GM18508 (cell line): Measurements from ENCODE around the gene CUBN.

Experiments
- ATAC-seq: cut with Tn5 transposase; IDR thresholded peaks from one replicate; pipeline ENCODE4 v1.9.1; 2021; ENCODE audit warnings: moderate number of reproducible peaks; ENCODE audit not compliant: insufficient read depth, unreplicated experiment

Gene CUBN

GRCh38 chr10:16999665-17000451 is 129.8 kb downstream of the CUBN start:
- no peak for ATAC-seq

GRCh38 chr10:16996530-16996964 is 133.1 kb downstream of the CUBN start:
- no peak for ATAC-seq

GRCh38 chr10:16995867-16996529 is 133.6 kb downstream of the CUBN start:
- ATAC-seq, result no peak

DNA sequence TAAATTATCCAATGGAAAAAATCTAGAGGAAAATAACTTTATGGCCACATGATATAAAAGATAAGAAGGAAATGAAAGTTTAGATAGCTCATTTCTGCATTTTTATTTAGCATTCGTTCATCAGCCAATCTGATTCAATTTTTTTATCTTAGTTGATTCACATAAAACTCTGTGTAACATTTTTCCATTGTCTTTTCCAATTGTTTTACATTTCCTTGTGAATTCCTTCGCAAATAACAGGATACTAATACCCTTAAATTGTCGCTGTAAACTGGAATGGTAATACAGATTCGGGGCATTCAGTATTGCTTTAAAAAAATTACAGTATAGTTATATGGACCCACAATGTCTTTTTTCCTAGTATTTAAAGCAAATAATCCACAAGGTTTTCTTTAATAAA is 136.4 kb downstream of the CUBN start:
- ATAC-seq, result no peak

GRCh38 chr10:16992611-16993119 is 136.9 kb downstream of the CUBN start:
- no peak for ATAC-seq

- no peak for ATAC-seq
Observed at GRCh38 chr10:16991011-16991410, 138.6 kb downstream of the CUBN start.

GRCh38 chr10:16989826-16990293 is 139.8 kb downstream of the CUBN start:
- no peak for ATAC-seq

DNA sequence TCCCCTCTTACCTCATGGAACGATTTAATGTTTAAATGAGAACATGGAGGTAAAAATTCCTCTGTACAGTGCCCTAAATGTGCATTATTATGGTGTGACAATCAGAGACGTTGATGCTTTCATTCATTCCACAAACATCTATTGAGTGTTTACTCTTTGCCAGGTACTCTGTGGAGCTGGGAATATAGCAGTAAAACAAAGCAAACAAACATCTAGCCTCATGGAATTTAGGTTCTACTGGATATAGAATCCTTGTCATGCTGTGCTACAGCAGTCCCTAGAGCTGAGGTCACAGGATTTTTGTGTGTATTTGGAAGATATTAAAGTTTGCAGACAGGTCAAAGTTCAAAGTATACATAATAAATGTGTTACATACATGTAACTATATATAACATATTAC is 140.7 kb downstream of the CUBN start:
- ATAC-seq, result no peak

- no peak for ATAC-seq
Observed at GRCh38 chr10:16987976-16988610, 141.5 kb downstream of the CUBN start.

- ATAC-seq, result no peak
Observed at GRCh38 chr10:16987206-16987621, 142.4 kb downstream of the CUBN start.

- no peak for ATAC-seq
Observed at GRCh38 chr10:16986406-16987205, 143.0 kb downstream of the CUBN start.

- no peak for ATAC-seq
Observed at GRCh38 chr10:16986082-16986405, 143.6 kb downstream of the CUBN start.

DNA sequence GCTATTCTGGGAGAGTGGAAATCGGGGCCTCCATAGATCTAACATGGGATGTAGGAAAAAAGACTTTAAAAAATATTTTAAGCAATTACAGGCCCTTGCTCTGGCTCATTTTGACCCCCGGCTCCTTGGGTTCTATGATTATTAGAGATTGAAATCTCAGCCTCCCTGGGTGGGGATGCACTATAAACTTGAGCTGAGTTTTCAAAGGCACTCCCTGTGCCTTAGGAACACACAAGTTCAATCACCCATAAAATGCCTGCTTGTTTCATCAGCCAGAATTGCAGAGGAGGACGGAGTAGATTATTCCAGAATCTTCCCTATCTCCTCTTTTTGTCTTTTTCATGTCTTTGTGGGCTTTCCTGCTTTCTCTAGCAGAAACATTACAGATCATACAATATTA is 145.4 kb downstream of the CUBN start:
- ATAC-seq, result no peak

GRCh38 chr10:16976803-16977202 is 152.8 kb downstream of the CUBN start:
- no peak for ATAC-seq

GRCh38 chr10:16975188-16975587 is 154.4 kb downstream of the CUBN start:
- no peak for ATAC-seq

DNA sequence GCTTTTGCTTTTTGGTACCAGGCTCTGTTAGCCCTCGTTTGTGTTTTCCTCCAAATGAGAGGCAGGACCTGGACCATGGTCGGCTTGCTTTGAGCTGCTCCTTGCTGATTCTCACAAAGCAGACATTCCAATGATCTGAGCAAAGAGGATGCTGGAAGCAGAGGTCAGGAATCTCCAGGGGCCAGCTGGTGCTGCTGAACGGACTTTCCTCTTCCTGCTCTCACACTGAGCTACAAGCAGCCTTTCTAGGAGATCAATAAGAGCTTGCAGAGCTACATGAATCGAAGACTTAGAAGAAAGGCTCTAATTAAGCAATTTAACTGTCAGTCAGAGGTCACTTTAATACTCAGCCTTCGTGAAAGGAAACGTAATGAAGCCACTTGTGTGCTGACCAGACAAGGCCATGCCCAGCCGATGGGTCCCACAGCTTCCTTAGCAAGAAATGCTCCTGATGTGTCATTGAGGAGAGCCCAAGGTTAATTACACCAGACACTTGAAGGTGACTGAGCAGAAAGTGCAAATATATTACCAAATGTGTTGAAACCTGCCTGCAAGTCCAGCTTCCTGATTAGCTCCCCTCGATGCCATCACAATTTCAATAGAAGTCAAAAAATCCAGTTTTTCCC is 161.1 kb downstream of the CUBN start:
- no peak for ATAC-seq

DNA sequence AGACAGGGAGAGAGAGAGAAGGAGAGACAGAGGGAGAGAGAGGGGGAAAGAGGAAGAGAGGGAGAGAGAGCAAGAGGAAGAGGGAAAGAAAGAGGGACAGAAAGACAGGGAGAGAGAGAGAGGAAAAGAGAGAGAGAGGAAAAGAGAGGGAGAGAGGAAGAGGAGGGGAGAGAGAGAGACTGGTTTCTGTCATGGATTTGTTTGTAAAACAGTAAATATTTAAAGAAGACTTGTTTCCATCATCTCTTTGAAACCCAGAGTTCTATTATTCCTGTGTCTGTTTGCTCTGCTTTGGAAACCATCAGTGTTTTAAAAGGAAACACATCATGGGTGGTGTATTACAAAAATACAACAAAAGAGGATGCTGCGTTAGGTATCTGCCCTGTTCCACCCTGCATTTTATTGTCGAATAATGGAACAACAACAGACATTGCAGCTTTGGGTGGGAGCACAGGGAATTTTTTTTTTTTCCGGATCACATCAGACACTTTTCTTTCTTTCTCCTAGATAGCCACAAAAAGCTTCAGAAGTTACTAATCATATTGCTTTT is 161.7 kb downstream of the CUBN start:
- no peak for ATAC-seq

DNA sequence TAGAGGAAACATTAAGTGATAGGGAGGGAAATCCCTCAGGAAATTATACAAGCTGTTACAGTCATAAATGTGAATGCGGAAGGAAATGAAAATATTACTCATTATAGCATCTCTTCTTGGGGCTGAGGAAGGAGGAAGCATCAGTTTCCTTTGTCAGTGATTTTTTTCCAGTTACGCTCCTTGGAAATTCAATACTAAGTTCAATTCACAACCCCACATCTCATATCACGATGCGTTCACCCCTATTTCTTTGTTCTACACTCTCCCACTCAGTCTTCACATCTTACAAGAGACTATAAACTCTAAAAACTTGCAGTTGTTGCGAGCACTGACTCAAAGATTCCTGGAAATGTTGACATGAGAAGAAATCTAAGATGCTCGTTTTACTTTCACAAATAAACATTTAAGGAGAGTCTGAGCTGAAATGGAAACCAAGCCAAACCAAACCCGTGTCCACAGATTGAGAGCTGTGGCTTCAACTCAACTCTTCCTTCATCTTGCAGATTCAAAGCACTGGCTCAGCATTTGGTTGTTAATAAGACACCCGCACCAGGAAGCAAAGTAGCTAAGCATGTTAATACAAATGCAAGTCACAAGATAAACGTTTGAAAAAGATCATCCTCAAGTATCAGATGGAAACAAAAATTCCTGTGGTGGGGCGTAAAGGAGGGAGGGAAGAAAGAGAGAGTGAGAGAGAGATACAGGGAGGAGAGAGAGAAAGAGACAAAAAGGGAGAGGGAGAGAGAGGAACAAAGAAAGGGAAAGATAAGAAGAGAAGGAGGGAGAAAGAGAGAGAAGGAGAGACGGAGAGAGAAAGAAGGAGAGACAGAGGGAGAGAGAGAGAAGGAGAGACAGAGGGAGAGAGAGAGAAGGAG is 162.4 kb downstream of the CUBN start:
- ATAC-seq, result no peak
